Measurements from ENCODE around the gene COMTD1. TPM values are rescaled to one million over a fixed set of nuclear protein-coding genes. Genes with fewer than 3 reads are reported as not detected.

Gene COMTD1
- total and polyA plus RNA-seq, 10 of the 15 experiments (the other 5 are each of a cell fraction or from before 2014, with no cell fraction given), result 0.39 to 64.3 (median 26.0) TPM

GRCh38 chr10:75187961-75188426 is 47.8 kb downstream of the COMTD1 start:
- RAD21 ChIA-PET (ENCODE audit: unreplicated experiment), result interaction anchor here (0.6 to 3.9 kb wide), 9 partner anchors 18 to 437 kb away, joined by 3 to 52 read pairs (median 5); partner anchors contain the start of genes COMTD1 and VDAC2
- no peaks in the 10 kb centered on the region for H3K4me1 ChIP-seq (ENCODE audit: control insufficient read depth, insufficient read depth, low read length)
- BruUV-seq (replicated peaks), result no TSS peak
- DNase-seq (ENCODE audit: low read depth, low spot score) (peak; percentile 20), FAIRE-seq (peak; percentile 90), ATAC-seq (peak; percentile 96)
- H4K20me1 ChIP-seq (ENCODE audit: control insufficient read depth, insufficient read depth), result no peaks in the 10 kb centered on the region
- in situ Hi-C loops (cut with MboI) (no loop called here), intact Hi-C loops (cut with micrococcal nuclease; ENCODE audit: unreplicated experiment) (loop anchor here (1.0 kb wide), 1 partner anchor 48 kb away; no protein-coding TSS in a partner anchor)
- POLR2A ChIA-PET, result interaction anchor here (0.6 to 1.9 kb wide), 9 partner anchors 11 to 1839 kb away, joined by 3 to 6 read pairs (median 4); partner anchors contain the start of genes COMTD1 and VDAC2
- H3K79me2 ChIP-seq (ENCODE audit: control insufficient read depth, insufficient read depth, low read length), result no peaks in the 10 kb centered on the region
- H2AFZ ChIP-seq (ENCODE audit: control insufficient read depth, low read depth, low read length), result peak overlapping the region; percentile 48
- no peak overlapping the region for H3K4me2 ChIP-seq (ENCODE audit: control insufficient read depth, insufficient read depth)
- H3K27me3 ChIP-seq (replicated peaks in 1 of 2; ENCODE audit: control insufficient read depth in 2 of 2, insufficient read depth in 2 of 2, low read length in 1 of 2), result no peaks in the 10 kb centered on the region
- no peak overlapping the region for H3K4me3 ChIP-seq
- SMC1A ChIA-PET (ENCODE audit: uncharacterized antibody, unreplicated experiment), result interaction anchor here (0.5 to 2.8 kb wide), 14 partner anchors 9 to 815 kb away, joined by 3 to 21 read pairs (median 4); partner anchors contain the start of genes COMTD1 and VDAC2
- no peak overlapping the region for H3K9ac ChIP-seq (ENCODE audit: control insufficient read depth, insufficient read depth, low read length)
- H3K36me3 ChIP-seq (ENCODE audit: control insufficient read depth in 2 of 2, insufficient read depth in 2 of 2, low read length in 1 of 2), result no peaks in the 10 kb centered on the region
- H3K27ac ChIP-seq (ENCODE audit: control insufficient read depth, insufficient read depth), result no peak overlapping the region
- 55% methylated on average over 3 of the region's 3 CpGs for WGBS (ENCODE audit: insufficient coverage, insufficient replicate concordance, low lambda C conversion rate, missing lambda C conversion rate)
- no peaks in the 10 kb centered on the region for H3K9me3 ChIP-seq (replicated peaks; ENCODE audit: control insufficient read depth, insufficient read depth, low read length)
- CTCF ChIA-PET, result interaction anchor here (0.6 to 7.0 kb wide), 23 partner anchors 8 to 944 kb away, joined by 3 to 207 read pairs (median 5); partner anchors contain the start of genes COMTD1 and VDAC2
- TF ChIP-seq FOS (IDR thresholded peaks at IDR 0.05; ENCODE audit: borderline replicate concordance, extremely low read depth, insufficient read length), result no peak
- TF ChIP-seq, protein P1, sequence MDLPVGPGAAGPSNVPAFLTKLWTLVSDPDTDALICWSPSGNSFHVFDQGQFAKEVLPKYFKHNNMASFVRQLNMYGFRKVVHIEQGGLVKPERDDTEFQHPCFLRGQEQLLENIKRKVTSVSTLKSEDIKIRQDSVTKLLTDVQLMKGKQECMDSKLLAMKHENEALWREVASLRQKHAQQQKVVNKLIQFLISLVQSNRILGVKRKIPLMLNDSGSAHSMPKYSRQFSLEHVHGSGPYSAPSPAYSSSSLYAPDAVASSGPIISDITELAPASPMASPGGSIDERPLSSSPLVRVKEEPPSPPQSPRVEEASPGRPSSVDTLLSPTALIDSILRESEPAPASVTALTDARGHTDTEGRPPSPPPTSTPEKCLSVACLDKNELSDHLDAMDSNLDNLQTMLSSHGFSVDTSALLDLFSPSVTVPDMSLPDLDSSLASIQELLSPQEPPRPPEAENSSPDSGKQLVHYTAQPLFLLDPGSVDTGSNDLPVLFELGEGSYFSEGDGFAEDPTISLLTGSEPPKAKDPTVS (IDR thresholded peaks at IDR 0.05; ENCODE audit: low read depth, low read length), result no peak
- TF ChIP-seq USF1 (IDR thresholded peaks at IDR 0.05; ENCODE audit: borderline replicate concordance, extremely low read length, insufficient read depth, low read depth, low read length), result no peak
- TF ChIP-seq ESRRA (IDR thresholded peaks at IDR 0.05; ENCODE audit: low read length), result no peak
- TF ChIP-seq ZNF384 (IDR thresholded peaks at IDR 0.05; ENCODE audit: borderline replicate concordance, low read depth, low read length), result 0 out of 2 replicates have a peak, but pooled peaks have one; percentile 26
- TF ChIP-seq STAT3 (IDR thresholded peaks at IDR 0.05; ENCODE audit: low read depth, low read length), result no peak
- TF ChIP-seq, protein P2, sequence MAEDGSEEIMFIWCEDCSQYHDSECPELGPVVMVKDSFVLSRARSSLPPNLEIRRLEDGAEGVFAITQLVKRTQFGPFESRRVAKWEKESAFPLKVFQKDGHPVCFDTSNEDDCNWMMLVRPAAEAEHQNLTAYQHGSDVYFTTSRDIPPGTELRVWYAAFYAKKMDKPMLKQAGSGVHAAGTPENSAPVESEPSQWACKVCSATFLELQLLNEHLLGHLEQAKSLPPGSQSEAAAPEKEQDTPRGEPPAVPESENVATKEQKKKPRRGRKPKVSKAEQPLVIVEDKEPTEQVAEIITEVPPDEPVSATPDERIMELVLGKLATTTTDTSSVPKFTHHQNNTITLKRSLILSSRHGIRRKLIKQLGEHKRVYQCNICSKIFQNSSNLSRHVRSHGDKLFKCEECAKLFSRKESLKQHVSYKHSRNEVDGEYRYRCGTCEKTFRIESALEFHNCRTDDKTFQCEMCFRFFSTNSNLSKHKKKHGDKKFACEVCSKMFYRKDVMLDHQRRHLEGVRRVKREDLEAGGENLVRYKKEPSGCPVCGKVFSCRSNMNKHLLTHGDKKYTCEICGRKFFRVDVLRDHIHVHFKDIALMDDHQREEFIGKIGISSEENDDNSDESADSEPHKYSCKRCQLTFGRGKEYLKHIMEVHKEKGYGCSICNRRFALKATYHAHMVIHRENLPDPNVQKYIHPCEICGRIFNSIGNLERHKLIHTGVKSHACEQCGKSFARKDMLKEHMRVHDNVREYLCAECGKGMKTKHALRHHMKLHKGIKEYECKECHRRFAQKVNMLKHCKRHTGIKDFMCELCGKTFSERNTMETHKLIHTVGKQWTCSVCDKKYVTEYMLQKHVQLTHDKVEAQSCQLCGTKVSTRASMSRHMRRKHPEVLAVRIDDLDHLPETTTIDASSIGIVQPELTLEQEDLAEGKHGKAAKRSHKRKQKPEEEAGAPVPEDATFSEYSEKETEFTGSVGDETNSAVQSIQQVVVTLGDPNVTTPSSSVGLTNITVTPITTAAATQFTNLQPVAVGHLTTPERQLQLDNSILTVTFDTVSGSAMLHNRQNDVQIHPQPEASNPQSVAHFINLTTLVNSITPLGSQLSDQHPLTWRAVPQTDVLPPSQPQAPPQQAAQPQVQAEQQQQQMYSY (CRISPR knock-in tag; IDR thresholded peaks at IDR 0.05), result no peak
- no peak for TF ChIP-seq NR2C2 (IDR thresholded peaks at IDR 0.05; ENCODE audit: borderline replicate concordance, control insufficient read depth, insufficient read length, low read depth)
- TF ChIP-seq CBFB (IDR thresholded peaks at IDR 0.05; ENCODE audit: low read depth), result no peak
- no peak for TF ChIP-seq FOXM1 (IDR thresholded peaks at IDR 0.05; ENCODE audit: low read depth, low read length)
- no peak for TF ChIP-seq MAX (IDR thresholded peaks at IDR 0.05; ENCODE audit: low read depth, low read length)
- TF ChIP-seq SMC3 (IDR thresholded peaks at IDR 0.05; ENCODE audit: borderline replicate concordance, low read length), result peak; percentile 82; the same call in 1 of the 2 replicates
- no peak for TF ChIP-seq ATF3 (IDR thresholded peaks at IDR 0.05; ENCODE audit: borderline replicate concordance, extremely low read depth, low read depth, low read length)
- TF ChIP-seq TCF12 (IDR thresholded peaks at IDR 0.05; ENCODE audit: low read depth, low read length), result no peak
- TF ChIP-seq RUNX3 (IDR thresholded peaks at IDR 0.05; ENCODE audit: low read length), result peak; percentile 40
- no peak for TF ChIP-seq MYB (IDR thresholded peaks at IDR 0.05; ENCODE audit: borderline replicate concordance, low read depth, low read length)
- TF ChIP-seq NR2F1 (conservative IDR thresholded peaks at IDR 0.05), result no peak
- TF ChIP-seq KDM1A (IDR thresholded peaks at IDR 0.05; ENCODE audit: borderline replicate concordance), result no peak

Data from GM12878 (cell line).